Neuronal stem cell (in vitro differentiated cells): ENCODE measurements around the gene OR56B4. TPM values are rescaled to one million over a fixed set of nuclear protein-coding genes. Genes with fewer than 3 reads are reported as not detected.
"Not testable (repeated sequence)": the region's sequence is repeated elsewhere in the genome, so short reads cannot be mapped to it uniquely, and the experiment has no call there.

Experiments
- DNase-seq: peaks from one replicate; pipeline ENCODE4 v3.0.0-alpha.2; 2013; ENCODE audit warnings: low spot score
- H2AFZ ChIP-seq: one replicate; pipeline ENCODE4 v1.6.1; 2013; ENCODE audit warnings: mild to moderate bottlenecking, low read length, inconsistent platforms
- H2AK5ac ChIP-seq: 2 replicates; pipeline ENCODE4 v1.6.1; 2013; ENCODE audit warnings: low read depth, mild to moderate bottlenecking, inconsistent platforms, low read length, moderate library complexity, mixed read lengths
- H2BK120ac ChIP-seq: 2 replicates; pipeline ENCODE4 v1.6.1; 2013; ENCODE audit warnings: low read depth, mild to moderate bottlenecking, inconsistent platforms, low read length, moderate library complexity, mixed read lengths
- H2BK12ac ChIP-seq: one replicate; pipeline ENCODE4 v1.6.1; 2013; ENCODE audit warnings: low read length, inconsistent platforms
- H2BK15ac ChIP-seq: 2 replicates; pipeline ENCODE4 v1.6.1; 2013; ENCODE audit warnings: mild to moderate bottlenecking, low read length, inconsistent platforms, mixed read lengths
- H2BK5ac ChIP-seq: one replicate; pipeline ENCODE4 v1.6.1; 2013; ENCODE audit warnings: inconsistent platforms, mild to moderate bottlenecking, low read length, moderate library complexity
- H3K14ac ChIP-seq: one replicate; pipeline ENCODE4 v1.6.1; 2013; ENCODE audit warnings: low read length, inconsistent platforms
- H3K18ac ChIP-seq: 2 replicates; pipeline ENCODE4 v1.6.1; 2013; ENCODE audit warnings: low read length, inconsistent platforms
- H3K23ac ChIP-seq: 2 replicates; pipeline ENCODE4 v1.6.1; 2013; ENCODE audit warnings: low read depth, mild to moderate bottlenecking, mixed read lengths, low read length, inconsistent platforms; ENCODE audit not compliant: poor library complexity
- H3K27ac ChIP-seq: replicated peaks from 3 replicates; pipeline ENCODE4 v1.5.1; 2013; ENCODE audit warnings: low read length, inconsistent platforms
- H3K27me3 ChIP-seq, 3 experiments: 2 replicates each; pipeline ENCODE4 v1.6.1; 2013; ENCODE audit warnings: low read length in 3 of 3, mild to moderate bottlenecking in 2 of 3, inconsistent platforms in 1 of 3, low read depth in 1 of 3, mixed read lengths in 1 of 3, moderate library complexity in 1 of 3; ENCODE audit not compliant: control insufficient read depth in 3 of 3, insufficient read depth in 3 of 3
- H3K36me3 ChIP-seq, 2 donors: replicated peaks in 1 of 2; 2 replicates each; pipeline ENCODE4 v1.6.1; 2013; ENCODE audit warnings: low read length in 2 of 2; ENCODE audit not compliant: control insufficient read depth in 2 of 2, insufficient read depth in 2 of 2
- H3K4ac ChIP-seq: 2 replicates; pipeline ENCODE4 v1.6.1; 2013; ENCODE audit warnings: inconsistent platforms, mild to moderate bottlenecking, low read length, moderate library complexity
- H3K4me1 ChIP-seq, 2 donors: 1 replicate in 1 of 2; 2 replicates in 1 of 2; pipeline ENCODE4 v1.6.1; 2013; ENCODE audit warnings: low read length in 2 of 2, low read depth in 1 of 2; ENCODE audit not compliant: control insufficient read depth in 2 of 2, insufficient read depth in 1 of 2
- H3K4me2 ChIP-seq: one replicate; pipeline ENCODE4 v1.6.1; 2013; ENCODE audit warnings: mild to moderate bottlenecking, low read length, inconsistent platforms; ENCODE audit not compliant: insufficient read depth, poor library complexity, severe bottlenecking
- H3K4me3 ChIP-seq, 2 donors: 2 replicates each; pipeline ENCODE4 v1.5.1; 2013; ENCODE audit warnings: low read length in 2 of 2, mild to moderate bottlenecking in 2 of 2, inconsistent platforms in 1 of 2, moderate library complexity in 1 of 2
- H3K79me1 ChIP-seq: one replicate; pipeline ENCODE4 v1.6.1; 2013; ENCODE audit warnings: low read depth, mild to moderate bottlenecking, inconsistent platforms, low read length, moderate library complexity
- H3K9ac ChIP-seq: one replicate; pipeline ENCODE4 v1.6.1; 2013; ENCODE audit warnings: mild to moderate bottlenecking, low read depth, low read length, inconsistent platforms; ENCODE audit not compliant: poor library complexity
- H3K9me3 ChIP-seq, 2 donors: replicated peaks in 1 of 2; 2 replicates each; pipeline versions ENCODE3 to v1.6.1; 2013; ENCODE audit warnings: low read length in 2 of 2, mild to moderate bottlenecking in 2 of 2, inconsistent platforms in 1 of 2, low read depth in 1 of 2, mixed read lengths in 1 of 2, moderate library complexity in 1 of 2; ENCODE audit not compliant: control insufficient read depth in 2 of 2, insufficient read depth in 1 of 2
- H4K8ac ChIP-seq: one replicate; pipeline ENCODE4 v1.6.1; 2013; ENCODE audit warnings: low read depth, mild to moderate bottlenecking, inconsistent platforms, low read length, moderate library complexity
- H4K91ac ChIP-seq: one replicate; pipeline ENCODE4 v1.6.1; 2013; ENCODE audit warnings: low read length, low read depth, mild to moderate bottlenecking, inconsistent platforms; ENCODE audit not compliant: poor library complexity
- WGBS, 2 donors: extraction: QIAGEN DNeasy Blood & Tissue Kit; methylation state at CpG; one replicate each; pipeline ENCODE4 v1.1.7; 2013; ENCODE audit warnings: missing lambda C conversion rate in 2 of 2, mixed read lengths in 1 of 2; ENCODE audit not compliant: insufficient read length in 2 of 2, insufficient replicate concordance in 1 of 2; ENCODE audit errors: extremely low coverage in 2 of 2; 5-methylcytosine and 5-hydroxymethylcytosine counted together
- polyA plus RNA-seq, 2 experiments: library from polyadenylated mRNA; stranded (reverse); fragments of 200-250 nt; gene quantifications; one replicate each; pipeline ENCODE4 v1.2.3, GENCODE V29; 2013

Gene OR56B4
- polyA plus RNA-seq (2013, experiment 1 of 2), result not detected
- polyA plus RNA-seq (2013, experiment 2 of 2), result not detected

- not testable (repeated sequence) for H3K23ac ChIP-seq, H3K18ac ChIP-seq, H2AK5ac ChIP-seq, H3K4me1 ChIP-seq, H2BK120ac ChIP-seq, H3K36me3 ChIP-seq, H3K27me3 ChIP-seq, H2AFZ ChIP-seq, DNase-seq, H3K79me1 ChIP-seq, H2BK12ac ChIP-seq, H3K4me2 ChIP-seq, H3K4me3 ChIP-seq, H3K27ac ChIP-seq, H3K9me3 ChIP-seq, H4K91ac ChIP-seq, H4K8ac ChIP-seq, H3K9ac ChIP-seq, H2BK15ac ChIP-seq, H3K14ac ChIP-seq, H3K4ac ChIP-seq, H2BK5ac ChIP-seq
- no CpG with 5 or more reads among the region's 6 CpGs for WGBS, 2 donors
Measured at GRCh38 chr11:6107384-6107783, at the start of gene OR56B4. Gene OR56B4 (plus strand): TSS chr11:6107684. CDS start chr11:6107779, 95 bp downstream.

GRCh38 chr11:6061475-6061874 is 46.0 kb upstream of the OR56B4 start:
- Histone ChIP-seq H3K27ac (no peak overlapping the region), H3K9ac (no peak overlapping the region), H2AFZ (no peak overlapping the region), H3K9me3 (no peaks in the 10 kb centered on the region), H3K4me1 (no peaks in the 10 kb centered on the region), H2AK5ac (no peak overlapping the region), H3K4me3 (no peak overlapping the region), H3K4ac (no peak overlapping the region), H2BK15ac (no peak overlapping the region), H2BK120ac (no peak overlapping the region), H4K8ac (no peak overlapping the region), H2BK12ac (no peak overlapping the region), H4K91ac (no peak overlapping the region), H3K79me1 (no peaks in the 10 kb centered on the region), H3K14ac (no peak overlapping the region), H3K27me3 (no peaks in the 10 kb centered on the region), H2BK5ac (no peak overlapping the region), H3K4me2 (no peak overlapping the region), H3K18ac (no peak overlapping the region), H3K23ac (no peak overlapping the region), H3K36me3 (no peaks in the 10 kb centered on the region)
- no peak for DNase-seq
- WGBS, 2 donors, result no CpG with 5 or more reads among the region's 3 CpGs

- Histone ChIP-seq H2AFZ (no peak overlapping the region), H3K79me1 (no peaks in the 10 kb centered on the region), H3K9ac (no peak overlapping the region), H2BK5ac (no peak overlapping the region), H3K36me3 (no peaks in the 10 kb centered on the region), H3K14ac (no peak overlapping the region), H4K91ac (no peak overlapping the region), H3K9me3 (no peaks in the 10 kb centered on the region), H2AK5ac (no peak overlapping the region), H3K4me2 (no peak overlapping the region), H3K4me1 (no peaks in the 10 kb centered on the region), H3K18ac (no peak overlapping the region), H3K23ac (no peak overlapping the region), H2BK15ac (no peak overlapping the region), H2BK12ac (no peak overlapping the region), H3K4ac (no peak overlapping the region), H3K27ac (no peak overlapping the region), H3K4me3 (no peak overlapping the region), H4K8ac (no peak overlapping the region), H2BK120ac (no peak overlapping the region), H3K27me3 (no peaks in the 10 kb centered on the region)
- no CpG with 5 or more reads among the region's 5 CpGs for WGBS, 2 donors
- DNase-seq, result no peak
Measured at GRCh38 chr11:6062691-6063358, 44.7 kb upstream of the OR56B4 start.

DNA sequence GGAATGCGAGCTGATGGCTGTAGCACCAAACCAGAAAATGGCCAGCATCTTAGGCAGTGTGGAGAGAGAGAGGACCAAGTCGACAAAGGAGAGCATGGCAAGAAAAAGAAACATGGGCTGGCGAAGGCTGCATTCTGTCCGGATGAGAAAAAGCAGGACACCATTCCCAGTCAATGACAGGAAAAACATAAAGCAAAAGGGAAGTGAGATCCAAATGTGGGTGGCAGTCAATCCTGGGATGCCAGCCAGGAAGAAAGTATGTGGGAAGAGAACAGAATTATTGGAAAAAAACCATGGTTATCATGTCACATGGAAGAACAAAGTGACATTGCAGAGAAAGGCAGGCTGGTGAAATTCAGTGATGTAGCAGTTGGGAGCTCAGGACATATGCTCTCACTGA is 40.0 kb upstream of the OR56B4 start:
- no peak overlapping the region for H4K8ac ChIP-seq
- H3K18ac ChIP-seq, result no peak overlapping the region
- no peak overlapping the region for H3K9ac ChIP-seq
- no peak overlapping the region for H2BK120ac ChIP-seq
- H3K4me1 ChIP-seq, result no peaks in the 10 kb centered on the region
- no peak overlapping the region for H3K4me3 ChIP-seq
- no peaks in the 10 kb centered on the region for H3K27me3 ChIP-seq
- H2AFZ ChIP-seq, result no peak overlapping the region
- H3K9me3 ChIP-seq, result no peaks in the 10 kb centered on the region
- no peak for DNase-seq
- H3K27ac ChIP-seq, result no peak overlapping the region
- H3K4me2 ChIP-seq, result no peak overlapping the region
- H2AK5ac ChIP-seq, result no peak overlapping the region
- H4K91ac ChIP-seq, result no peak overlapping the region
- H3K79me1 ChIP-seq, result no peaks in the 10 kb centered on the region
- H3K36me3 ChIP-seq, result no peaks in the 10 kb centered on the region
- WGBS, 2 donors, result no CpG with 5 or more reads among the region's 4 CpGs
- H3K14ac ChIP-seq, result peak overlapping the region; percentile 1
- H2BK5ac ChIP-seq, result no peak overlapping the region
- H3K23ac ChIP-seq, result no peak overlapping the region
- no peak overlapping the region for H2BK12ac ChIP-seq
- no peak overlapping the region for H2BK15ac ChIP-seq
- H3K4ac ChIP-seq, result no peak overlapping the region
